ENCODE data around the gene OSTM1.

- TF ChIP-seq CTCF (conservative IDR thresholded peaks at IDR 0.05; ENCODE audit: low read depth in 2 of 2) (no peak), CREB1 (CRISPR knock-in tag; IDR thresholded peaks at IDR 0.05; ENCODE audit: low read depth) (no peak), REST (IDR thresholded peaks at IDR 0.05; ENCODE audit: unreplicated experiment) (no peak), ZNF114 (CRISPR knock-in tag; IDR thresholded peaks at IDR 0.05) (no peak), EZH2phosphoT487 (IDR thresholded peaks at IDR 0.05; ENCODE audit: unreplicated experiment) (no peak), POLR2AphosphoS5 (IDR thresholded peaks at IDR 0.05; ENCODE audit: low read depth) (no peak)
Observed at GRCh38 chr6:108004861-108005260, 69.7 kb downstream of the OSTM1 start.

All from GM23338 (cell line).